Tibial nerve (tissue), 4 donors: ENCODE results near the gene MPPED1. TPM values are rescaled to one million over a fixed set of nuclear protein-coding genes. Genes with fewer than 3 reads are reported as not detected.

Experiments used
- DNase-seq, 2 donors: peaks; one replicate each; pipeline ENCODE4 v3.0.0-alpha.2; 2019; ENCODE audit warnings: low spot score in 2 of 2
- H3K27ac ChIP-seq, 4 donors: fragments of 200-600 bp; sonication (generic) in 3 of 4; one replicate each; pipeline ENCODE4 v1.5.1; 2017 to 2019; ENCODE audit warnings: mild to moderate bottlenecking in 1 of 4
- H3K27me3 ChIP-seq, 2 donors: fragments of 200-600 bp; sonication (generic) in 1 of 2; one replicate each; pipeline versions ENCODE4 v1.5.1 to v1.6.0; 2017 to 2019
- H3K36me3 ChIP-seq, 3 donors: fragments of 200-600 bp; sonication (generic); one replicate each; pipeline ENCODE4 v1.5.1; 2018 to 2019
- H3K4me1 ChIP-seq, 4 donors: fragments of 200-600 bp; sonication (generic) in 3 of 4; one replicate each; pipeline ENCODE4 v1.5.1; 2017 to 2019
- H3K4me3 ChIP-seq, 4 donors: fragments of 200-600 bp; sonication (generic) in 3 of 4; one replicate each; pipeline ENCODE4 v1.5.1; 2017 to 2019; ENCODE audit warnings: mild to moderate bottlenecking in 1 of 4, moderate library complexity in 1 of 4
- H3K9me3 ChIP-seq, 4 donors: fragments of 200-600 bp; sonication (generic) in 3 of 4; one replicate each; pipeline ENCODE4 v1.5.1; 2017 to 2019
- CTCF ChIP-seq, 5 experiments: fragments of 200-600 bp in 3 of 5; fragments of 450-650 bp in 2 of 5; sonication (generic) in 3 of 5; IDR thresholded peaks; one replicate each; pipeline ENCODE4 v1.5.1; 2016 to 2019; ENCODE audit warnings: antibody characterized with exemption in 5 of 5, mild to moderate bottlenecking in 3 of 5, moderate library complexity in 2 of 5
- EP300 ChIP-seq, 2 donors: sonication (generic); formaldehyde crosslinking; IDR thresholded peaks; one replicate each; pipeline ENCODE4 v1.6.1; 2017; ENCODE audit warnings: antibody characterized with exemption in 2 of 2, mild to moderate bottlenecking in 1 of 2
- POLR2A ChIP-seq, 2 donors: fragments of 450-650 bp; IDR thresholded peaks; one replicate each; pipeline ENCODE4 v1.6.1; 2017; ENCODE audit warnings: antibody characterized with exemption in 2 of 2, mild to moderate bottlenecking in 2 of 2, moderate library complexity in 2 of 2
- WGBS, 2 donors: methylation state at CpG; one replicate each; pipeline ENCODE4 v1.1.5; 2018; 5-methylcytosine and 5-hydroxymethylcytosine counted together
- total RNA-seq, 4 donors: library from RNA; depleted of rRNA; stranded (reverse); fragments of >200 nt; gene quantifications; one replicate each; pipeline ENCODE4 v1.1.0, GENCODE V29; 2016

Gene MPPED1
- total RNA-seq, 4 donors from 2014 or later = 1.2 to 2.4 (median 1.8) TPM

- Histone ChIP-seq H3K27me3 (peaks cover 0 to 22% of the 10 kb centered on the region in 2 donors), H3K36me3 (no peaks in the 10 kb centered on the region), H3K4me3 (no peak overlapping the region), H3K9me3 (no peaks in the 10 kb centered on the region), H3K27ac (no peak overlapping the region), H3K4me1 (peaks cover 0 to 14% (median 0%) of the 10 kb centered on the region in 4 donors)
- TF ChIP-seq CTCF (IDR thresholded peaks at IDR 0.05) (no peak), POLR2A (IDR thresholded peaks at IDR 0.05) (no peak), EP300 (IDR thresholded peaks at IDR 0.05) (no peak)
- WGBS, 2 donors = 52% methylated on average over 7 of the region's 7 CpGs
- DNase-seq = no peak
Measured at GRCh38 chr22:43387815-43388214, 24.0 kb upstream of the MPPED1 start.

- Histone ChIP-seq H3K4me1 (peaks cover 0 to 14% (median 0%) of the 10 kb centered on the region in 4 donors), H3K9me3 (no peaks in the 10 kb centered on the region), H3K4me3 (no peak overlapping the region), H3K27me3 (peaks cover 0 to 22% of the 10 kb centered on the region in 2 donors), H3K27ac (no peak overlapping the region), H3K36me3 (no peaks in the 10 kb centered on the region)
- peak; percentile 57 to 78 for DNase-seq
- WGBS, 2 donors = 8 to 10% methylated on average over 14 to 17 of the region's 17 CpGs
- TF ChIP-seq POLR2A (IDR thresholded peaks at IDR 0.05) = no peak
- TF ChIP-seq CTCF (IDR thresholded peaks at IDR 0.05) = peak; percentile 90 to 99 (median 95)
Measured at GRCh38 chr22:43388420-43388851, 23.4 kb upstream of the MPPED1 start.

GRCh38 chr22:43389227-43389836 lies 22.5 kb upstream of the MPPED1 start:
- Histone ChIP-seq H3K27ac (no peak overlapping the region), H3K4me3 (no peak overlapping the region), H3K36me3 (no peaks in the 10 kb centered on the region), H3K9me3 (peaks cover 0 to 3% (median 0%) of the 10 kb centered on the region in 4 donors), H3K27me3 (peaks cover 0 to 22% of the 10 kb centered on the region in 2 donors), H3K4me1 (peaks cover 0 to 14% (median 0%) of the 10 kb centered on the region in 4 donors)
- no peak for DNase-seq
- 78 to 82% methylated on average over 8 of the region's 8 CpGs for WGBS, 2 donors
- TF ChIP-seq EP300 (IDR thresholded peaks at IDR 0.05) = no peak

GRCh38 chr22:43390166-43390565 lies 21.6 kb upstream of the MPPED1 start:
- H3K27me3 ChIP-seq = peaks cover 0 to 22% of the 10 kb centered on the region in 2 donors
- peaks cover 0 to 3% (median 0%) of the 10 kb centered on the region in 4 donors for H3K9me3 ChIP-seq
- H3K4me1 ChIP-seq = peaks cover 0 to 14% (median 0%) of the 10 kb centered on the region in 4 donors
- H3K4me3 ChIP-seq = no peak overlapping the region
- 88 to 91% methylated on average over 3 of the region's 3 CpGs for WGBS, 2 donors
- no peaks in the 10 kb centered on the region for H3K36me3 ChIP-seq
- H3K27ac ChIP-seq = no peak overlapping the region
- DNase-seq = no peak
- TF ChIP-seq POLR2A (IDR thresholded peaks at IDR 0.05) (no peak), EP300 (IDR thresholded peaks at IDR 0.05) (no peak), CTCF (IDR thresholded peaks at IDR 0.05) (no peak)

GRCh38 chr22:43390872-43391271 lies 20.9 kb upstream of the MPPED1 start:
- Histone ChIP-seq H3K9me3 (peaks cover 0 to 3% (median 0%) of the 10 kb centered on the region in 4 donors), H3K36me3 (no peaks in the 10 kb centered on the region), H3K27ac (no peak overlapping the region), H3K4me1 (peaks cover 0 to 9% (median 0%) of the 10 kb centered on the region in 4 donors), H3K27me3 (peaks cover 0 to 17% of the 10 kb centered on the region in 2 donors), H3K4me3 (no peak overlapping the region)
- DNase-seq = no peak
- WGBS, 2 donors = 84 to 94% methylated on average over 4 of the region's 4 CpGs
- no peak for TF ChIP-seq CTCF (IDR thresholded peaks at IDR 0.05)
- no peak for TF ChIP-seq EP300 (IDR thresholded peaks at IDR 0.05)
- no peak for TF ChIP-seq POLR2A (IDR thresholded peaks at IDR 0.05)
